Measurements from ENCODE around the gene PIK3CD.

The PIK3CD gene

GRCh38 chr1:9654051-9654833 is 2.7 kb downstream of the PIK3CD start:
- Mint-ChIP-seq H3K27me3 (no peaks in the 10 kb centered on the region), H3K4me1 (ENCODE audit: low read depth) (peaks cover 82% of the 10 kb centered on the region), H3K36me3 (ENCODE audit: low read depth) (peaks cover 34% of the 10 kb centered on the region), H3K27ac (peak overlapping the region; percentile 92), H3K9me3 (no peaks in the 10 kb centered on the region), H3K4me3 (peak overlapping the region; percentile 92)
- intact Hi-C loops (cut with micrococcal nuclease), result loop anchor here (5.0 kb wide), 1 partner anchor 33 kb away; no protein-coding TSS in a partner anchor

DNA sequence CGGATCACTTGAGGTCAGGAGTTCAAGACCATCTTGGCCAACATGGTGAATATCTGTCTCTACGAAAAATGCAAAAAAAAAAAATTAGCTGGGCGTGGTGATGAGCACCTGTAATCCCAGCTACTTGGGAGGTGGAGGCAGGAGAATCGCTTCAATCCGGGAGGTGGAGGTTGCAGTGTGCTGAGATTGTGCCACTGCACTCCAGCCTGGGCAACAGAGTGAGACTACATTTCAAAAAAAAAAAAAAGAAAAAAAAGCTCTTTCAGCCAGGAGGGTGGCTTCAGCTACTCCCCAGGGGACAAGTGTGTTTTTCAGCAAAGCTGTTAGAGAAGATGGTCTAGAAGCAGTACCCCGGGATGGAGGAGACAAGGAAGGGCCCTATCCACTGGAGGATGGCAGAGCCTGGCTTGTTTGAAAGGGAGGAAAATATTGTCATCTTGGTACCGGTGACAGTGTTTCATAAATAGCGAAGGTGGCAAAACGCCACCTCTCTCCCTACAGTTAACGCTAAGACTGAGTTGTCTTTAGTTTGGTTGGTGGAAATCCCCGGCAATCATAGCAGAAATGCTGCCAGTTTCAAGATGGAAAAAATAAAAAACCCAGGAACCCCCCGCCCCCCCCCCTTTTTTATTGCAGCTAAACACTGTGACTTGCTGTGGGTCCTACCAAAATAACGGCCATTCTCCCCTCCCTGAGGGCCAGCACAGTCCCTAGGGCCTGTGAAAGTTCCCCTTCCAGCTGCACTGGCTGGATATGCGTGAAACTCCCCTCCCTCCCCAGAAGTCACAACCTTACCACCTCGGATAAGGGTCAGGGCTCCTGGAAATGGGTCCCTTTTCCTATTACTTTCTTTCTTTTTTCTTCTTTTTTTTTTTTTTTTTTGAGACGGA is 3.5 kb downstream of the PIK3CD start:
- H3K4me3 Mint-ChIP-seq, result peak overlapping the region; percentile 92

DNA sequence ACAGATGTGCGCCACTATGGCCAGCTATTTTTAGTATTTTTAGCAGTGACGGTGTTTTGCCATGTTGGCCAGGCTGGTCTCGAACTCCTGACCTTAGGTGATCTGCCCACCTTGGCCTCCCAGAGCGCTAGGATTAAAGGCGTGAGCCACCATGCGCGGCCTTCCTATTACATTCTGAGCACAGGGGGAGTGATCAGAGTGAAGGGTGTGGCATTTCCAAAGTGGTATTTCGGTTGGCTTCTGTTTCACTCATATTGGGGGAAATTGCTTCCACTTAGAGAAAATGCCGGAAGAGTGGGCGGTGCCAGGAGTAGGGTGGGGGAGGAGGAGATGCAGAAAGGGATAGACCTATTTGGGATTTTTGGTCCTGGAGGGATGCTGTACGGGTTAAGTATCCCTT is 4.3 kb downstream of the PIK3CD start:
- intact Hi-C loops (cut with micrococcal nuclease), result no loop called here
- peaks cover 49% of the 10 kb centered on the region for H3K36me3 Mint-ChIP-seq (ENCODE audit: low read depth)
- peaks cover 82% of the 10 kb centered on the region for H3K4me1 Mint-ChIP-seq (ENCODE audit: low read depth)
- H3K9me3 Mint-ChIP-seq, result no peaks in the 10 kb centered on the region
- peak overlapping the region; percentile 92 for H3K4me3 Mint-ChIP-seq
- peak overlapping the region; percentile 92 for H3K27ac Mint-ChIP-seq
- no peaks in the 10 kb centered on the region for H3K27me3 Mint-ChIP-seq

More for the DNA sequence above, 3.5 kb downstream of the PIK3CD start:
- peak overlapping the region; percentile 92 for H3K27ac Mint-ChIP-seq
- H3K4me1 Mint-ChIP-seq (ENCODE audit: low read depth), result peaks cover 82% of the 10 kb centered on the region
- intact Hi-C loops (cut with micrococcal nuclease), result loop anchor here (5.0 kb wide), 1 partner anchor 32 kb away; no protein-coding TSS in a partner anchor
- no peaks in the 10 kb centered on the region for H3K9me3 Mint-ChIP-seq
- H3K27me3 Mint-ChIP-seq, result no peaks in the 10 kb centered on the region
- peaks cover 42% of the 10 kb centered on the region for H3K36me3 Mint-ChIP-seq (ENCODE audit: low read depth)

DNA sequence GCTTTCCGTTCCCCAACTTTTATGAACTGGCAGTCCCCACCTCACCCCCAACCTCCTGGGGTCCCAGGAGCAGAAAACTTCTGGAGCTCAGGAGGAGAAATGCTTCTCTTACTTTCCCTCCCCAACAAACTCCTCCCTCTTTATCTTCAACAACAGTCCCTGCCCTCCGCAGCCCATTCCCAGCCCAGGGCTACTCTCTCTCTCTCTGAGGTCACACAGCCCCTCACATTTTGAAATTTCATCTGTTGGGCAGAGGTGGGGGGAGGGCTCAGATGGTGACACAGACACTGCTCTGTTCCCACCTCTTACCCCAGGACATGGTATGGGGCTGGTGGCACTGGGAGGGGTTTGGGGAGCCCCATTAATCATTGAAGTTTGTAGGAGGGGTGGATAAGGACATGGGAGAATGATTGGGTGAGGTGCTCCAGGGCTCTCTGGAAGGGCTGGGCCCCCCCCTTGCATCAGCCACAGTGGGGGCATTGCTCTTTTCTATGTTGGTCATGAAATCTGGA is 6.0 kb downstream of the PIK3CD start:
- peaks cover 55% of the 10 kb centered on the region for H3K36me3 Mint-ChIP-seq (ENCODE audit: low read depth)
- intact Hi-C loops (cut with micrococcal nuclease), result no loop called here
- no peaks in the 10 kb centered on the region for H3K9me3 Mint-ChIP-seq
- no peak overlapping the region for H3K4me3 Mint-ChIP-seq
- peaks cover 85% of the 10 kb centered on the region for H3K4me1 Mint-ChIP-seq (ENCODE audit: low read depth)
- peak overlapping the region; percentile 27 for H3K27ac Mint-ChIP-seq
- no peaks in the 10 kb centered on the region for H3K27me3 Mint-ChIP-seq

DNA sequence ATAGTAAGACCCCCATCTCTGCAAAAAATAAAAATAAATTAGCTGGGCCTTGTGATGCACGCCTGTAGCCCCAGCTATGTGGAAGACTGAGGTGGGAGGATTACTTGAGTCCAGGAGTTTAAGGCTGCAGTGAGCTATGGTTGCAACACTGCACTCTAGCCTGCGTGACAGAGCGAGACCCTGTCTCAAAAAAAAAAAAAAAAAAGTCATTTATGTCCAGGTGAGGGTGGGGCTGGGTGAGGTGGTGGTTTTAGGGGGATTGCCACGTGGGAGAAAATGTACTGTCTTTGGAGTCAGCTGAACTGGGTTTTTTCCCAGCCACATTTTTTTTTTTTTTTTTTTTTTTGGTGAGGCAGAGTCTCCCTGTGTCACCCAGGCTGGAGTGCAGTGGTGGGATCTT is 6.7 kb downstream of the PIK3CD start:
- Mint-ChIP-seq H3K27ac (no peak overlapping the region), H3K4me1 (ENCODE audit: low read depth) (peaks cover 89% of the 10 kb centered on the region), H3K36me3 (ENCODE audit: low read depth) (peaks cover 59% of the 10 kb centered on the region), H3K27me3 (no peaks in the 10 kb centered on the region), H3K9me3 (no peaks in the 10 kb centered on the region), H3K4me3 (no peak overlapping the region)
- intact Hi-C loops (cut with micrococcal nuclease), result no loop called here

GRCh38 chr1:9659328-9659727 is 7.8 kb downstream of the PIK3CD start:
- no peaks in the 10 kb centered on the region for H3K9me3 Mint-ChIP-seq
- peak overlapping the region; percentile 20 for H3K27ac Mint-ChIP-seq
- no peaks in the 10 kb centered on the region for H3K27me3 Mint-ChIP-seq
- no peak overlapping the region for H3K4me3 Mint-ChIP-seq
- H3K4me1 Mint-ChIP-seq (ENCODE audit: low read depth), result peaks cover 82% of the 10 kb centered on the region
- intact Hi-C loops (cut with micrococcal nuclease), result no loop called here
- peaks cover 61% of the 10 kb centered on the region for H3K36me3 Mint-ChIP-seq (ENCODE audit: low read depth)

DNA sequence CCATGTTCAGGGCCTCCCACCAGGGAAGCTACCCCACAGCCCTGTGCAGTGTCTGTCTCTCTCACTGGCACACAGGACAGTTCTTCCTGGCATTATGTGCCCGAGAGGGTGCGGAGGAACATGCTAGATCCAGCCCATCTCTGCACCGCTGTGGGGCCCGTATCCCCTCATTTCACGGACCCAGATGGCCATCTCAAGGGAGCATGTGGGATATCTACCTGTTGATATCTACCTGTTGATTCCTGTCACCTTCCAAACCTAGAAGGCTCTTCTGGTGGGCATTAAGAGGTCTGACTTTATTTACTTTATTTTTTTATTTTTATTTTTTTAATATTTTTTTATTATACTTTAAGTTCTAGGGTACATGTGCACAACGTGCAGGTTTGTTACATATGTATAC is 11.7 kb downstream of the PIK3CD start:
- no peak overlapping the region for H3K4me3 Mint-ChIP-seq
- peaks cover 62% of the 10 kb centered on the region for H3K4me1 Mint-ChIP-seq (ENCODE audit: low read depth)
- H3K27ac Mint-ChIP-seq, result no peak overlapping the region
- H3K27me3 Mint-ChIP-seq, result no peaks in the 10 kb centered on the region
- intact Hi-C loops (cut with micrococcal nuclease), result no loop called here
- H3K36me3 Mint-ChIP-seq (ENCODE audit: low read depth), result peaks cover 82% of the 10 kb centered on the region
- no peaks in the 10 kb centered on the region for H3K9me3 Mint-ChIP-seq

- no peak overlapping the region for H3K4me3 Mint-ChIP-seq
- H3K4me1 Mint-ChIP-seq (ENCODE audit: low read depth), result peaks cover 64% of the 10 kb centered on the region
- H3K27ac Mint-ChIP-seq, result no peak overlapping the region
- H3K27me3 Mint-ChIP-seq, result no peaks in the 10 kb centered on the region
- H3K36me3 Mint-ChIP-seq (ENCODE audit: low read depth), result peaks cover 83% of the 10 kb centered on the region
- H3K9me3 Mint-ChIP-seq, result no peaks in the 10 kb centered on the region
- intact Hi-C loops (cut with micrococcal nuclease), result no loop called here
These were observed 13.7 kb downstream of the PIK3CD start for GRCh38 chr1:9665193-9665592.

GRCh38 chr1:9668080-9668479 is 16.5 kb downstream of the PIK3CD start:
- Mint-ChIP-seq H3K27ac (no peak overlapping the region), H3K4me1 (ENCODE audit: low read depth) (peaks cover 65% of the 10 kb centered on the region), H3K9me3 (no peaks in the 10 kb centered on the region), H3K27me3 (no peaks in the 10 kb centered on the region), H3K36me3 (ENCODE audit: low read depth) (peaks cover 83% of the 10 kb centered on the region), H3K4me3 (no peak overlapping the region)
- intact Hi-C loops (cut with micrococcal nuclease), result no loop called here

- peaks cover 85% of the 10 kb centered on the region for H3K36me3 Mint-ChIP-seq (ENCODE audit: low read depth)
- H3K4me3 Mint-ChIP-seq, result peak overlapping the region; percentile 51
- intact Hi-C loops (cut with micrococcal nuclease), result loop anchor here (1.0 kb wide), 1 partner anchor 43 kb away; no protein-coding TSS in a partner anchor
- H3K27me3 Mint-ChIP-seq, result no peaks in the 10 kb centered on the region
- H3K27ac Mint-ChIP-seq, result peak overlapping the region; percentile 73
- H3K9me3 Mint-ChIP-seq, result no peaks in the 10 kb centered on the region
- peaks cover 53% of the 10 kb centered on the region for H3K4me1 Mint-ChIP-seq (ENCODE audit: low read depth)
These were observed 18.6 kb downstream of the PIK3CD start for GRCh38 chr1:9670085-9670484.

DNA sequence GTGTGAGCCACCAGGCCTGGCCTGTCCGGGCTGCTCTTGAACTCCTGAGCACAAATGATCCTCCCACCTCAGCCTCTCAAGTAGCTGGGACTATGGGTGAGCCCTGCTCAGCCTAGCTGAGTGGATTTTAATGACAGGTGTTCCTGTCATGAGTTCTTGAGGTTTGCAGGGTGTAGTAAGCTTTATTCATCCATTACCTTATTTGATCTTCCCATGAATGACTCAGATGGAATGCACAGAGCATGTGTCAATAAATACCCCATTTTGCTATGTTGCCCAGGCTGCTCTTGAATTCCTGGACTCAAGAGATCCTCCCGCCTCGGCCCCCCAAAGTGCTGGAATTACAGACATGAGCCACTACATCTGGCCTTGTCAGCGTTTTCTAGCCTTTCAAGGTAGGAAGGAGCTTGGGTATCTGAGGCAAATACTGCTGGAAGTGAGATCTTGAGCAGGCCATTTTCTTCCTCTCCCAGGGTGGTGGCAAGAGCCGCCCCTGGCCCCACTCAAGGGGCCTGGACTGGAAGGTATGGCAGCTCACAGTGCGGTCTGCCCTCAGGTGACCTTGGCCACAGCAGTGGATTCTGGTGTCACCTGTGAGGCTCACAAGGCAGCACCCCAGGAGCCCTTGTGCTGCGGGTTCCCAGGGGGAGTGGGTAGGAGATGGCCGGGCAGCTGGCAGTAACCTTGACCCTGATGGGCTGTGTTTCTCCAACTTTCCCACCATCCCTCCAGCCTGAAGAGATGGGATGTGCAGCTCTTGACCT is 20.0 kb downstream of the PIK3CD start:
- H3K4me3 Mint-ChIP-seq, result no peak overlapping the region
- intact Hi-C loops (cut with micrococcal nuclease), result no loop called here
- no peaks in the 10 kb centered on the region for H3K27me3 Mint-ChIP-seq
- no peak overlapping the region for H3K27ac Mint-ChIP-seq
- H3K36me3 Mint-ChIP-seq (ENCODE audit: low read depth), result peaks cover 89% of the 10 kb centered on the region
- peaks cover 55% of the 10 kb centered on the region for H3K4me1 Mint-ChIP-seq (ENCODE audit: low read depth)
- no peaks in the 10 kb centered on the region for H3K9me3 Mint-ChIP-seq

GRCh38 chr1:9672444-9672843 is 20.9 kb downstream of the PIK3CD start:
- intact Hi-C loops (cut with micrococcal nuclease), result no loop called here
- H3K4me1 Mint-ChIP-seq (ENCODE audit: low read depth), result peaks cover 63% of the 10 kb centered on the region

DNA sequence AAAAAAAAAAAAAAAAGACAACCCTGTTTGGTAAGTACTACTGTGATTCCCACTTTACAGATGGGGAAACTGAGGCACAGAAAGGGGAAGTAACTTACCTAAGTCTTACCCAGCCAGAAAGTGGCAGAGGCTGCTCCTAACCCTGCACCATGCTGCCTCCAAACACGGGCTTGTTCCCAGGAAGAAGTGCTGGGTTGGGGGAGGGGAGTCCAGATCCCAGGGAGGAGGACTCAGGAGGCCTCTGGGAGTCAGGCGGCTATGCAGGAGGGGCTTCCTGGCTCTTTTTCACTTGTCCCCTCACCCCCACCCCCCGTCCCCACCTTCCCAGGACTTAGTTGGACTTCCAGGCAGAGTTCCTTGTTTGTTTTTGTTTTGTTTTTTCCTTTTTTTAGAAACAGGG is 23.9 kb downstream of the PIK3CD start:
- intact Hi-C loops (cut with micrococcal nuclease), result no loop called here
- no peaks in the 10 kb centered on the region for H3K27me3 Mint-ChIP-seq
- no peaks in the 10 kb centered on the region for H3K9me3 Mint-ChIP-seq
- H3K4me1 Mint-ChIP-seq (ENCODE audit: low read depth), result peaks cover 56% of the 10 kb centered on the region
- H3K36me3 Mint-ChIP-seq (ENCODE audit: low read depth), result peaks cover 98% of the 10 kb centered on the region
- no peak overlapping the region for H3K27ac Mint-ChIP-seq
- no peak overlapping the region for H3K4me3 Mint-ChIP-seq

More at GRCh38 chr1:9672444-9672843, 20.9 kb downstream of the PIK3CD start:
- Mint-ChIP-seq H3K27me3 (no peaks in the 10 kb centered on the region), H3K4me3 (no peak overlapping the region), H3K36me3 (ENCODE audit: low read depth) (peaks cover 89% of the 10 kb centered on the region), H3K9me3 (no peaks in the 10 kb centered on the region), H3K27ac (no peak overlapping the region)

All from dendritic cell treated with granulocyte-macrophage colony-stimulating factor and Interleukin-4, amounts not matched to agents 40 ng/mL and 50 ng/mL, for 4 days (primary cell).